ENCODE results near the gene MRNIP. TPM values are rescaled to one million over a fixed set of nuclear protein-coding genes. Genes with fewer than 3 reads are reported as not detected.

The MRNIP gene
- total RNA-seq, 1 experiment from 2014 or later = 31.1 TPM

GRCh38 chr5:179890751-179891682 is 32.4 kb upstream of the MRNIP start:
- no peak overlapping the region for H2BK20ac ChIP-seq (ENCODE audit: low read depth, low read length, poor library complexity, severe bottlenecking)
- no peak overlapping the region; a peak in 1 of 7 replicates for H3K27ac Mint-ChIP-seq
- no peaks in the 10 kb centered on the region for H3K79me1 ChIP-seq (ENCODE audit: insufficient read depth, low read depth, low read length, poor library complexity, severe bottlenecking)
- no peaks in the 10 kb centered on the region for H3K23me2 ChIP-seq (ENCODE audit: insufficient read length, low read depth, low read length, poor library complexity, severe bottlenecking)
- no peaks in the 10 kb centered on the region; the same call in 1 of the 2 replicates for H3K4me1 ChIP-seq (ENCODE audit: insufficient read depth, low read length)
- no peak overlapping the region for H3K4ac ChIP-seq (ENCODE audit: low read depth, low read length)
- no peak overlapping the region for H2BK12ac ChIP-seq (ENCODE audit: insufficient read length, low read depth, low read length)
- peaks cover 22 to 70% (median 57%) of the 10 kb centered on the region in 3 experiments; a peak in 6 of 7 replicates for H3K36me3 Mint-ChIP-seq (ENCODE audit: insufficient read depth in 1 of 3, low read depth in 3 of 3)
- H3K4me2 ChIP-seq (ENCODE audit: insufficient read depth, insufficient read length, low read length) = no peak overlapping the region
- H2AFZ ChIP-seq (ENCODE audit: low read length) = no peak overlapping the region
- no peak for DNase-seq
- no peak overlapping the region for H4K91ac ChIP-seq (ENCODE audit: insufficient read length, low read depth, low read length)
- no peaks in the 10 kb centered on the region for H3K9me3 ChIP-seq (ENCODE audit: control insufficient read depth, low read depth, low read length)
- H3K27me3 ChIP-seq (ENCODE audit: insufficient read depth, low read length) = no peaks in the 10 kb centered on the region
- H2AK5ac ChIP-seq (ENCODE audit: insufficient read length, low read length) = no peak overlapping the region
- H3K56ac ChIP-seq (ENCODE audit: insufficient read length, low read depth, low read length) = no peak overlapping the region
- no peaks in the 10 kb centered on the region for H4K20me1 ChIP-seq (ENCODE audit: control insufficient read depth, insufficient read depth, insufficient read length)
- no peaks in the 10 kb centered on the region for H3K79me2 ChIP-seq (ENCODE audit: insufficient read depth, low read length)
- H3K27me3 Mint-ChIP-seq (ENCODE audit: low read depth) = no peaks in the 10 kb centered on the region
- no peak overlapping the region for H3K27ac ChIP-seq (ENCODE audit: insufficient read length, low read depth, low read length)
- no peak overlapping the region for H2BK120ac ChIP-seq (ENCODE audit: low read depth, low read length, poor library complexity, severe bottlenecking)
- no peak overlapping the region for H4K8ac ChIP-seq (replicated peaks; ENCODE audit: insufficient read length, low read depth, low read length)
- H3T11ph ChIP-seq (ENCODE audit: low read length) = no peak overlapping the region
- TF ChIP-seq CTCF (conservative IDR thresholded peaks at IDR 0.05) = no peak
- no peak overlapping the region for H3K23ac ChIP-seq (ENCODE audit: insufficient read length, low read depth, low read length)
- WGBS (ENCODE audit: extremely low coverage, insufficient read length, low lambda C conversion rate) = no CpG with 5 or more reads among the region's 25 CpGs
- no peak overlapping the region for H2BK5ac ChIP-seq (ENCODE audit: insufficient read length, low read length)
- no peak overlapping the region for H3K18ac ChIP-seq (ENCODE audit: insufficient read length, low read depth, low read length)
- H3K4me1 Mint-ChIP-seq = peaks cover 8 to 10% of the 10 kb centered on the region in 2 experiments
- H2BK15ac ChIP-seq (ENCODE audit: low read depth, low read length) = no peak overlapping the region
- H3K14ac ChIP-seq (ENCODE audit: insufficient read depth, low read length) = no peak overlapping the region
- no peaks in the 10 kb centered on the region; a peak in 1 of 5 replicates for H3K9me3 Mint-ChIP-seq
- no peak overlapping the region; a peak in 1 of 5 replicates for H3K4me3 Mint-ChIP-seq
- no peak overlapping the region for H4K5ac ChIP-seq (ENCODE audit: insufficient read length, low read depth, low read length)
- H3K9ac ChIP-seq (ENCODE audit: extremely low read depth, insufficient read length, low read length) = no peak overlapping the region

Data from H9 (cell line).